PC-9 (cell line): ENCODE measurements around the gene METTL13. TPM values are rescaled to one million over a fixed set of nuclear protein-coding genes. Genes with fewer than 3 reads are reported as not detected.

Experiments used
- BruUV-seq: library from RNA; stranded (reverse); fragments of 400-500 nt; replicated peaks from 2 replicates; lab custom pipeline; 2021; lab: Mats Ljungman, UMichigan
- CTCF ChIA-PET: fragments of 300-600 bp; sonication (Branson Sonifier 250); formaldehyde crosslinking; loops from one replicate; lab custom pipeline; 2022; ENCODE audit warnings: antibody characterized with exemption; lab: Charles Lee
- POLR2A ChIA-PET: fragments of 300-600 bp; sonication (Branson Sonifier 250); formaldehyde crosslinking; loops from one replicate; lab custom pipeline; 2022; ENCODE audit warnings: antibody characterized with exemption; ENCODE audit not compliant: unreplicated experiment; lab: Charles Lee
- DNase-seq, 2 experiments: peaks; one replicate each; pipeline versions ENCODE4 v3.0.0 to v3.0.0-alpha.2; 2015 to 2022; ENCODE audit warnings: mixed read lengths in 1 of 2
- H2AFZ ChIP-seq: fragments of 200-600 bp; sonication (generic); 2 replicates; pipeline ENCODE4 v1.8.1; 2017; ENCODE audit warnings: antibody characterized with exemption
- H3F3A ChIP-seq: fragments of 200-600 bp; sonication (generic); 2 replicates; pipeline ENCODE4 v1.8.1; 2017; ENCODE audit warnings: antibody characterized with exemption, mild to moderate bottlenecking, low read depth; ENCODE audit not compliant: insufficient read depth
- H3K27ac ChIP-seq: fragments of 200-600 bp; sonication (generic); 2 replicates; pipeline ENCODE4 v1.6.1; 2016; ENCODE audit warnings: mixed run types
- H3K27me3 ChIP-seq: fragments of 200-600 bp; sonication (generic); 2 replicates; pipeline ENCODE4 v1.6.1; 2016; ENCODE audit warnings: low read depth, mixed run types; ENCODE audit not compliant: insufficient read depth
- H3K36me3 ChIP-seq: fragments of 200-600 bp; sonication (generic); 2 replicates; pipeline ENCODE4 v1.6.1; 2016; ENCODE audit warnings: low read depth, mixed run types
- H3K4me1 ChIP-seq: fragments of 200-600 bp; sonication (generic); replicated peaks from 2 replicates; pipeline ENCODE4 v1.6.1; 2016; ENCODE audit warnings: mixed run types; ENCODE audit not compliant: insufficient read depth
- H3K4me2 ChIP-seq: fragments of 200-600 bp; sonication (generic); 2 replicates; pipeline ENCODE4 v1.6.1; 2017; ENCODE audit warnings: mixed run types
- H3K4me3 ChIP-seq: fragments of 200-600 bp; sonication (generic); 2 replicates; pipeline ENCODE4 v1.6.1; 2016; ENCODE audit warnings: mixed run types
- H3K79me2 ChIP-seq: fragments of 200-600 bp; sonication (generic); 2 replicates; pipeline ENCODE4 v1.6.1; 2017; ENCODE audit warnings: low read depth, mixed run types
- H3K9me2 ChIP-seq: fragments of 200-600 bp; sonication (generic); 2 replicates; pipeline ENCODE4 v1.8.1; 2017; ENCODE audit warnings: mild to moderate bottlenecking; ENCODE audit not compliant: insufficient read depth
- H3K9me3 ChIP-seq: fragments of 200-600 bp; sonication (generic); 2 replicates; pipeline ENCODE4 v1.8.1; 2016; ENCODE audit warnings: low read depth; ENCODE audit not compliant: insufficient read depth
- H4K20me1 ChIP-seq: fragments of 200-600 bp; sonication (generic); 2 replicates; pipeline ENCODE4 v1.8.1; 2017; ENCODE audit not compliant: insufficient read depth
- CTCF ChIP-seq: fragments of 200-600 bp; sonication (generic); conservative IDR thresholded peaks from 2 replicates; pipeline ENCODE4 v1.6.1; 2017; ENCODE audit warnings: mixed run types, antibody characterized with exemption, mild to moderate bottlenecking, moderate library complexity
- EZH2 ChIP-seq: fragments of 200-600 bp; sonication (generic); IDR thresholded peaks from 2 replicates; pipeline ENCODE4 v1.8.0; 2017; ENCODE audit warnings: antibody characterized with exemption, low read depth
- intact Hi-C: fragments of 100-400 bp; cut with micrococcal nuclease; formaldehyde crosslinking; loops from one replicate; pipeline ENCODE4 v1.10.0; 2022; ENCODE audit not compliant: unreplicated experiment
- total RNA-seq: library from RNA; stranded (reverse); gene quantifications from 2 replicates; pipeline ENCODE4 v1.2.3, GENCODE V29; 2021

The METTL13 gene
- total RNA-seq, 1 experiment from 2014 or later = 32.2 TPM

GRCh38 chr1:171754353-171754705 is 27.1 kb upstream of the METTL13 start:
- Histone ChIP-seq H3K4me2 (no peak overlapping the region), H2AFZ (no peak overlapping the region)
- intact Hi-C loops = no loop called here

GRCh38 chr1:171754971-171755370 is 26.5 kb upstream of the METTL13 start:
- Histone ChIP-seq H3K4me2 (no peak overlapping the region), H2AFZ (no peak overlapping the region)

More at GRCh38 chr1:171754353-171754705, 27.1 kb upstream of the METTL13 start:
- ChIA-PET CTCF (no interaction called here), POLR2A (no interaction called here)
- Histone ChIP-seq H3K27ac (no peak overlapping the region), H3K9me2 (no peaks in the 10 kb centered on the region), H4K20me1 (no peaks in the 10 kb centered on the region), H3K4me1 (no peaks in the 10 kb centered on the region), H3K4me3 (no peak overlapping the region), H3K79me2 (no peaks in the 10 kb centered on the region), H3F3A (no peaks in the 10 kb centered on the region), H3K36me3 (no peaks in the 10 kb centered on the region), H3K27me3 (0 out of 2 replicates have a peak, but pooled peaks cover 5% of the 10 kb centered on the region), H3K9me3 (no peaks in the 10 kb centered on the region)
- TF ChIP-seq CTCF (no peak), EZH2 (no peak)
- BruUV-seq = no TSS peak
- no peak for DNase-seq

GRCh38 chr1:171756856-171757255 is 24.6 kb upstream of the METTL13 start:
- no peaks in the 10 kb centered on the region for H3F3A ChIP-seq
- H3K4me2 ChIP-seq = no peak overlapping the region
- CTCF ChIA-PET = no interaction called here
- H2AFZ ChIP-seq = no peak overlapping the region
- POLR2A ChIA-PET = no interaction called here
- 0 out of 2 replicates have a peak, but pooled peaks cover 5% of the 10 kb centered on the region for H3K27me3 ChIP-seq
- H4K20me1 ChIP-seq = no peaks in the 10 kb centered on the region
- no peaks in the 10 kb centered on the region for H3K79me2 ChIP-seq
- intact Hi-C loops = no loop called here
- H3K4me3 ChIP-seq = no peak overlapping the region
- no peak overlapping the region for H3K27ac ChIP-seq
- TF ChIP-seq EZH2 (no peak), CTCF (no peak)
- no peaks in the 10 kb centered on the region for H3K9me3 ChIP-seq
- DNase-seq = no peak
- BruUV-seq = no TSS peak
- H3K9me2 ChIP-seq = no peaks in the 10 kb centered on the region
- no peaks in the 10 kb centered on the region for H3K36me3 ChIP-seq
- H3K4me1 ChIP-seq = no peaks in the 10 kb centered on the region

More at GRCh38 chr1:171754971-171755370, 26.5 kb upstream of the METTL13 start:
- H3K27ac ChIP-seq = no peak overlapping the region
- ChIA-PET CTCF (no interaction called here), POLR2A (no interaction called here)
- TF ChIP-seq CTCF (no peak), EZH2 (no peak)
- no peak overlapping the region for H3K4me3 ChIP-seq
- H3K9me2 ChIP-seq = no peaks in the 10 kb centered on the region
- no peaks in the 10 kb centered on the region for H4K20me1 ChIP-seq
- no peaks in the 10 kb centered on the region for H3K9me3 ChIP-seq
- no TSS peak for BruUV-seq
- H3K36me3 ChIP-seq = no peaks in the 10 kb centered on the region
- no peak for DNase-seq
- intact Hi-C loops = no loop called here
- H3K27me3 ChIP-seq = 0 out of 2 replicates have a peak, but pooled peaks cover 5% of the 10 kb centered on the region
- H3F3A ChIP-seq = no peaks in the 10 kb centered on the region
- no peaks in the 10 kb centered on the region for H3K79me2 ChIP-seq
- no peaks in the 10 kb centered on the region for H3K4me1 ChIP-seq
